Ureter (tissue), 1 donor: ENCODE results near the gene NR4A3. TPM values are rescaled to one million over a fixed set of nuclear protein-coding genes. Genes with fewer than 3 reads are reported as not detected.

Source experiments
- DNase-seq: peaks from one replicate; pipeline ENCODE4 v3.0.0-alpha.2; 2020; ENCODE audit warnings: low spot score
- total RNA-seq: library from RNA; stranded (reverse); gene quantifications from one replicate; pipeline ENCODE4 v1.2.4, GENCODE V29; 2023
- donor health status: DM: yes; HTN: yes; CAD: no.

The NR4A3 gene
- total RNA-seq, 1 donor from 2014 or later: 26.2 TPM

DNA sequence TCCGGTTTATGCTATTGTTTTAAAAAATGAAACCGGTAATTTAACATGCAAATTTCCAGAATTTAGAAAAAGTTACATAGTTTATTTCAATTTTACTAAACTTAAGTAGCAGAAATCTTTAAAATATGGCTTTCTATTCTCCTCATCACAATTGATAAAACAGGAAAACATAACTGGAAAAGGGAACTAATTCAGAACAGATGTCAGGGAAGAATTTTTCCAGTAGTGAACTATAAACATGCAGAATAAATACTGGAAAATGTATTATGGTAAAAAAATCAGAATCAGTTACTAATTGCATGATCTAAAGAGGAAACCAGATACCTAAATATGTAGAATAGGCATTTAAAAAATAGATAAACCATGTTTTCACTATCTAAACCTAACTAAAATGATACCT is 7.3 kb upstream of the NR4A3 start:
- no peak for DNase-seq

DNA sequence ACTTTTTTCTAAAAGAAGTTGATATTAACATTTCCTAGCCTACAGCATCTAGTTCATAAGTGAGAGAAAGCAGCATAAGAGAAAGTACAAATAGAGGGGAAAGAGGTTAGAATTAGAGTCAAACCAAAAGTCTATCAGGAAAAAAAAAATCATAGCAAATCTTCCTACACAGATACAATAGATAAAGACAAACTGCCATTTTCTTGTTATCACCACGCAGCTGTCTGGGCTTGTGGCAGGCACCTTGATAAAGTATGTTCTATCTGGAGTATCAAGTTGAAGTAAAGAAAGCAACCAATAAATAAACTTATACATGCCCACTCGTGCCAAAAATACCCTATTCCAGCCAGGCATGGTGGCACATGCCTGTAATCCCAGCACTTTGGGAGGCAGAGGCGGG is 5.3 kb upstream of the NR4A3 start:
- no peak for DNase-seq

- no peak for DNase-seq
Measured at GRCh38 chr9:99818500-99818899, 3.2 kb upstream of the NR4A3 start.

GRCh38 chr9:99819123-99819855 is 2.4 kb upstream of the NR4A3 start:
- peak; percentile 89 for DNase-seq

DNA sequence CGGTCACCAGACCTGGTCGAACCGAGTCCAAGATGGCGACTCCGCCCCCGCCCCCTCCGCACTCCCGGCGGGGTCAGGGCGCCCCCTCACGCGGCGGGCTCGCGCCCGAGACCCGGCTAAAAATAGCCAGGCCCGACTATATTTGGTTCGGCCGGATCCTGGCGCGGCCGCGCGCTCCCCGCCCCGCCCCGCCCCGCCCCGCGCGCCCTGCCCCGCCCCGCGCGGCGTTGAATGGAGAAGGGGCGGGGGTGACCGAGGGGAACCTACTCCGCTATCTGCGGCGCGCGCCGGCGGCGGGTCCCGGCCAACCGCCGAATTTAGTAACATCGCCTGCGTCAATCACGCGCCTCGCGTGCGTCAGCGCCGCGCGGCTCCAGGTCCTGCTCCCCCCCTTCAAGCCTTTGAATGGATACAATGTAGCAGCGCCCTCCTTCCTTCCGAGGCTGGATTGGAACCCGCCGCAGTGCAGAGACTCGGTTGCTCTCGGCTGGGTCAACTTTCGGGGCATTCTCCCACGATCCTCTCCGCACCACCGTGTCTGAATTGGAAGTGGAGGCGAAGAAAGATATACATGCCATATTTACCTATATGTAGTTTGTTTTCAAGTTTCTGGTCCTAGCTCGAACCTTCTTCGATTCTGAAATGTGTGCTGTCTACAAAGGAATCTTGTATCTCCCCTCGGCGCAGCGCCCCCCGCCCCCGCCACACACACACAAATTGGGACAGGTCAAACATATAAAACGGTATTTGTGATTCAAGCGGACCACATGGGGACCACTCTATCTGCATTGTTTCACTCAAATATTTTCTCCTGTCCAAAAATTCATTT is 1.6 kb upstream of the NR4A3 start:
- peak; percentile 94 for DNase-seq

DNA sequence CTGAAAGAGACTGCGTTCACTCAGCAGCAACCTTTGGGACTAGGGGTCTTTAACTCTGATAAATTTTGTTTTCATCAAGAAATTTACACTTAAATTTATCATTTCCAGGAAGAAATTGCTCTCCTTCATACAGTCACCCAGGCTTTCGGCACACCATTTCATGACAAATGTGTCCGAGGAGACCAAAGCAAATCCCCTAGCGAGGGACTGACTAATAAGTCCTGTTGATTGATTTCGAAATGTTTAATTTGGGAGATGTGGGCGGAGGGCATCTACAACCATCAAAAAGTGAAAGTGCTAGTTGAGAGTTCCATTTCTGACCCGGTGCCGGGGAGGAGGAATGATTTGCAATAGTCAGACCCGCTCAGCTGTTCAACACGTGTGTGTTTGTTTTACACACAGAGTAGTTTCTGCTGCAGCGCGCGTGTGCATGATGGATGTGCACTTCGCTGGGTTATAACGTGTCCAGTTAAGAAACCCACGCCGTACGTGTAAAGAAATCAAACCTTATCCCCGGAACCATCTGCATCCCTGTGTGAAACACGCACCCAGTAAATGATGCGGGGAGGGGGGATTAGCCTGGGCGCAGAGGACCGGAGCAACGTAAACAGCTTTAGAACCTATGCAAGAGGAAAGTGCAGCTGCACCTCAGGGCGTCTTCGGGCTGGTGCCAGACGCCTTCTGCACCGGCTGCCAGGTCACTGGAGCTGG is 845 bp upstream of the NR4A3 start:
- DNase-seq: peak; percentile 74

DNA sequence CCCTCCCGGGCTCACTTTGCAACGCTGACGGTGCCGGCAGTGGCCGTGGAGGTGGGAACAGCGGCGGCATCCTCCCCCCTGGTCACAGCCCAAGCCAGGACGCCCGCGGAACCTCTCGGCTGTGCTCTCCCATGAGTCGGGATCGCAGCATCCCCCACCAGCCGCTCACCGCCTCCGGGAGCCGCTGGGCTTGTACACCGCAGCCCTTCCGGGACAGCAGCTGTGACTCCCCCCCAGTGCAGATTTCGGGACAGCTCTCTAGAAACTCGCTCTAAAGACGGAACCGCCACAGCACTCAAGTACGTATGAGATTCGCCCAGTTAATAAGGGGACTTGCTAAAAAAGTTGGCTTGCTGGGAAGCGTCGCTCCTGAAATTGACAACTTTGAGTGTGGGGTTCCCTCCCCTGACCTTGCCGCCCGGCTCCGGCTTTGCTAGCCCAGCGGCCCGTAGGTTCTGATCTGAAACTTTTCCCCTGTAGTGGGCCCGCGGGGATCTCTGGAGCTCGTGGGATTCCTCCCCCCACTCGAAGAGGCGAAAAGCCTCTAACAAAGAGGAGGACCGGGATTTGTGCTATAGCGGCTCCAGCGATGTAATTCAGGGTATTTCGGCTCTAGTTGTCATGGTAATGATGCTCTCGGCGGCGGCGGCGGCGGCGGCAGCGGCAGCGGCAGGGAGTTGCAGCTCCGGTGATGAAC is 572 bp downstream of the NR4A3 start:
- peak; percentile 46 for DNase-seq

DNA sequence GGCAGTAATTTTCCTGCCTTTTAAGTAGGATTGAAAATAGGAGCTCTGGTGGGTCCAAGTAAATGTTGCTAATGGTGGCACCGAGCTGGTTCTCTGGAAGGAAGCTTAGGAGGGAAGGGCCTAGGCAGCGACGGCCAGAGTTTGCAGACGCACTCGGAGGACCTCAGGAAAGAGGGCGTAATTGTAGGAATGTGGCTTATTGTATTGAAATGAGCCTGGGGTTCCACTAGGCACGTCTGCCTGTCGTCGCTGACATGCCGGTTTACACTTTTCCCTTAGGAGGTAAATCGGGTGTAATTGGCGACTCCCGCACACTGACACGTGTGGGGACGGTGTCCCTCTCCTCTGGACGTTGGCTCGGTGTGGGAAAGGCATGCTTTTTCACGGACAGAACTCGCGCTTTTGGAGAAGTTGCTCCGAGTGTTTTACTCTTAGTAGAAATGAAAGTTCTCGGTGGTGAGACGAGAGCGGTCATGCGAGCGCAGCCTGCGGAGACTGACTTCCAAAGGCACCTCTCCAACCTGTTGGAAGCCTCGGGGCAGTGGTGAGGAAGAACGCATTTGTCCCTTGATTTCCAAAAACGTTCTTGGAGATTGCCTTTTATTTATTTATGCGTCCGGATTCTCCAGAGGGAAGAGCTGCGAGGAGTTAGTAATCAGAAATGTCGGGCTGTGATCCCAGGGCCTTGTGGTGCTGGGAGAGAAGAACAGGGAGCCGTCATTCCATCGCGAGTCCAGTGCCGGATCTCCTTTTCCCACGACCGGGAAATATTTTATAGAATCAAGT is 1.3 kb downstream of the NR4A3 start:
- no peak for DNase-seq

GRCh38 chr9:99823681-99824377 is 2.1 kb downstream of the NR4A3 start:
- peak; percentile 53 for DNase-seq

DNA sequence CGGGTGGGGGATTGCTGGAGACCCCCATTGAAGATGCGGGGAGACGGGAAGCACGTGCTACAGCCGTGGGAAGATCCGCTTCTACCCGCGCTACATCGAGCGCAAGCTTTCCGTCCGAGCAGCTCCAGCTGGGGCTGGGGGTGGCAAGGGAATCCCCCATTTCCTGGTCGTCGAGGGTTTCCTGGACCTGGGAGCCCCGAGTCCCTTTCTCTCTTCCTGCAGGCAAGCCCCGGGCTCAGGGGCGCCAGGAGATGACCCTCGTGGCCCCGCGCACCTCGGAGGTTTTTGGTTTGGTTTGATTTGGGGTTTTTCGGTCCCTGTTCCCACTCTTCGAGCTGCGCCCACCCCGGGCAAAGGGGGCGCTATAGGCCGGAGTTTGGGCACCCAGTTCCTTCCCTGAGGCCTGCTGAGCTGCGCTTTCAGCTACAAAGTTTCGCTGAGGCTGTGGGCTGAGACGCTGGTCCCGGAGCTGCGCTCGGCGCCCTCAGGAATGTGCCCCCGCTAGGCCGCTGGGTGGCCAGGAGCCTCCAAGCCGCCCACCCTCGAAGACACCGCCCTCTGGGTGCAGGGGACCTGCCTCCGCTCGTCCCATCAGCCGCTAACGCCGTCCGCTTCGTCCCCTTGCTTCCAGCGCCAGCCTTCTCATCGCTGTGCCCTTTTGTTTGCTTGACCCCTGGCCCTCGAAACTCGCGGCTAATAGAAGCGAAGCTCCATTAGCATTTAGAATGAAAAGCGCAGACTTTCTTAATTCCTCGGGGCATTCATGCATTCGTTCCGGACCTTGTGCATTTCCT is 2.9 kb downstream of the NR4A3 start:
- peak; percentile 60 for DNase-seq

DNA sequence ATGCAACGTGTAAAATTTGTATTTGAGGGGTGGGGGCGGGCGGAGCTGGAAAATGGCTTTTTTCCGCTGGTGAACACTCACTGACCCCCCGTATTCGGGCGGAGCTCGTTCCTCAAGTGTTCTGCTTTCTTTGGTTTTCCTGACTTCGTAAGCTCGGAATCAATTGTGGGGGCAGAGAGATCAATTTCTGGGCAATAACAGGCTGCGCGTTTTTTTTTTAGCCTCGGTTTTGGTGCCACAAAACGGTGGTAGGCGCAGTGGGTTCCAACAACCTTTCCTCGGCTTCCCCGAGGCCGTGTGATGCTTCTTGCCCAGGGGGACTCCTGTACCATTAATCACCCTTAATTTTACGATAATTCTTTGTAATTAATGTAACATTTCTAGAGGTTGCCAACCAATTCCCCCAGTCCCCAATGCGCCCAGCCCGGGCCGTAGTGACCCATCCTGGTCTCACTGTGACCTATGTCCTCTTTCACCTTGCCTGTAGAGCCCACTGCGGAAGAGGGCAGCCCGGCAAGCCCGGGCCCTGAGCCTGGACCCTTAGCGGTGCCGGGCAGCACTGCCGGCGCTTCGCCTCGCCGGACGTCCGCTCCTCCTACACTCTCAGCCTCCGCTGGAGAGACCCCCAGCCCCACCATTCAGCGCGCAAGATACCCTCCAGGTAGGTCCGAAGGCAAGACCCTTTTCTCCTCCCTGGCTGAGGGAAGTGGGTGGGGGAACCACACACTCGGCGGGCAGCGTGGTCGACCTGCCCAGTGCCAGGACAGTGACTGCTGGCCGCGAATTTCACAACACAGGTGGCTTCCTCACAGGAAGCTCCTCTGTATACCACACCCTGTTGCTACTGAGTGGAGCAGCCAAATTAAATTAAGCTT is 3.7 kb downstream of the NR4A3 start:
- DNase-seq: no peak

GRCh38 chr9:99826579-99826978 is 4.9 kb downstream of the NR4A3 start:
- no peak for DNase-seq

GRCh38 chr9:99827244-99827643 is 5.6 kb downstream of the NR4A3 start:
- no peak for DNase-seq

- no peak for DNase-seq
Measured at GRCh38 chr9:99828054-99828416, 6.3 kb downstream of the NR4A3 start.

GRCh38 chr9:99828417-99829176 is 6.9 kb downstream of the NR4A3 start:
- DNase-seq: no peak

GRCh38 chr9:99831857-99832557 is 10.3 kb downstream of the NR4A3 start:
- no peak for DNase-seq

DNA sequence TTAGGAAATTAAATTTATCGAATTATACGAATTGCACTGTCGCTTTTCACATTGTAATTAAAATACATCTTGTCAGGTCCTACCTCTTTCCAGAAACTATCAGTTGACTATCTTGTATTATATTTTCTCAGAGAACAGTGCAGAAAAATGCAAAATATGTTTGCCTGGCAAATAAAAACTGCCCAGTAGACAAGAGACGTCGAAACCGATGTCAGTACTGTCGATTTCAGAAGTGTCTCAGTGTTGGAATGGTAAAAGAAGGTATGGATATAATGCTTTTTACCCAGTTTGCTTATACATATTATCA is 10.8 kb downstream of the NR4A3 start:
- no peak for DNase-seq

- no peak for DNase-seq
Measured at GRCh38 chr9:99833735-99834134, 12.1 kb downstream of the NR4A3 start.
